Measurements from ENCODE around the gene NGRN.

DNA sequence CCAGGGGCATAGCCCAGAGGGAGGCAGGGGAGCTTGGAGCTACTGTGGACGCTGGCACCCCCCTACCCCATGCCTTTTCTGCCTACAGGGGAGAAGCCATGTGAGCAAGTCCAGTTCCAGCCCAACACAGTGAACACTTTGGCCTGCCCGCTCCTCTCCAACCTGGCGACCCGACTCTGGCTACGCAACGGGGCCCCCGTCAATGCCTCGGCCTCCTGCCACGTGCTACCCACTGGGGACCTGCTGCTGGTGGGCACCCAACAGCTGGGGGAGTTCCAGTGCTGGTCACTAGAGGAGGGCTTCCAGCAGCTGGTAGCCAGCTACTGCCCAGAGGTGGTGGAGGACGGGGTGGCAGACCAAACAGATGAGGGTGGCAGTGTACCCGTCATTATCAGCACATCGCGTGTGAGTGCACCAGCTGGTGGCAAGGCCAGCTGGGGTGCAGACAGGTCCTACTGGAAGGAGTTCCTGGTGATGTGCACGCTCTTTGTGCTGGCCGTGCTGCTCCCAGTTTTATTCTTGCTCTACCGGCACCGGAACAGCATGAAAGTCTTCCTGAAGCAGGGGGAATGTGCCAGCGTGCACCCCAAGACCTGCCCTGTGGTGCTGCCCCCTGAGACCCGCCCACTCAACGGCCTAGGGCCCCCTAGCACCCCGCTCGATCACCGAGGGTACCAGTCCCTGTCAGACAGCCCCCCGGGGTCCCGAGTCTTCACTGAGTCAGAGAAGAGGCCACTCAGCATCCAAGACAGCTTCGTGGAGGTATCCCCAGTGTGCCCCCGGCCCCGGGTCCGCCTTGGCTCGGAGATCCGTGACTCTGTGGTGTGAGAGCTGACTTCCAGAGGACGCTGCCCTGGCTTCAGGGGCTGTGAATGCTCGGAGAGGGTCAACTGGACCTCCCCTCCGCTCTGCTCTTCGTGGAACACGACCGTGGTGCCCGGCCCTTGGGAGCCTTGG lies 37.4 kb upstream of the NGRN start:
- TF ChIP-seq CTCF (IDR thresholded peaks at IDR 0.05) = no peak
- TF ChIP-seq ZFX (IDR thresholded peaks at IDR 0.05; ENCODE audit: borderline replicate concordance) = no peak
